ENCODE results near the gene YPEL2.

YPEL2 gene

DNA sequence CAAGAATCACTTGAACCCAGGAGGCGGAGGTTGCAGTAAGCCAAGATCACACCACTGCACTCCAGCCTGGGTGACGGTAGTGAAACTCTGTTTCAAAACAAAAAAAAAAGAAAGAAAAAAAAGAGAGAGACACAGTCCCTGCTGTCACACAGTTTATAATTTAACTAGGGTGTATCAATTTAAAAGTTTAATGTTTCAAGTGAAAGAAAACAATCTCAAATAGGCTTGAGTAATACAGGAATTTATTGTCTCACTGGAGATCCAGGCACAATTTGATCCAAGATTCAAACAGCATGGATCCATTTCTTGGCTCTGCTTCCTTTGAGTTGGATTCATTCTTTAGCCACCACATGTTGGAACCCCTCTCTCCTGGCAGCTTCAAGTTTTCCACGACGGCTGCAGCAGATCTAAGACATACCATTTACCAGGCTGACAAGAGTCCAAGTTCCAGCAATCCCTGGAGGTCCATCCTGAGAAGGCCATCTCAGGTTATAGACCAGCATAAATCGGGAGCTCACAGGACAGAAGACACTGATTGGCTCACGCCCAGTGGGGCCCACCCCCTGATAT, 97.5 kb downstream of the YPEL2 start:
- DNase-seq (ENCODE audit: low read depth, low spot score) = no peak
- TF ChIP-seq CTCF (IDR thresholded peaks at IDR 0.05; ENCODE audit: insufficient read depth, low read length, missing control alignments) = no peak
- H3K4me3 ChIP-seq (ENCODE audit: low read depth, low read length) = no peak overlapping the region
- CTCF ChIA-PET = interaction anchor here (1.4 to 12.8 kb wide), 3 partner anchors 12 to 118 kb away, joined by 8 to 149 read pairs (median 20); no protein-coding TSS in a partner anchor
- POLR2A ChIA-PET = no interaction called here

DNA sequence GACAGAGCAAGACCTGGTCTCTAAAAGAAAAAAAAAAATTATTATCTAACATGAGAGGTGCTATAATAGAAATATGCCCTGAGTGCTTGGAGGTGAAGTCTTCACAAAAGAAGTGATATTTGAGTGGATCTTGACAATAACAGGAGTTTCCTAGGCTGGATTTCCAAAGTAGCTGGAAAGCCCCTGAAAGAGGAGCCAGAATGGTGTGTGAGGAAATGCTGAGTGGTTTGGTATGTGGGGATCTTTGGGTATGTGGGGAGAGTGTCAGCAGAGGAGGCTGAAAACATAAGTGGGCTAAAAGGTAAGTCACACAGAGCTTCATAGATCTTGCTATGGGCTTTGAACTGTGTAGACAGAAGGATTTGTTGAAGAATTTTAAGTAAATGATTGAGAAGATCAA, 100.1 kb downstream of the YPEL2 start:
- H3K4me3 ChIP-seq (ENCODE audit: low read depth, low read length) = no peak overlapping the region
- no peak for DNase-seq (ENCODE audit: low read depth, low spot score)
- CTCF ChIA-PET = interaction anchor here (1.9 to 20.3 kb wide), 3 partner anchors 9 to 117 kb away, joined by 10 to 403 read pairs (median 149); no protein-coding TSS in a partner anchor
- POLR2A ChIA-PET = no interaction called here
- TF ChIP-seq CTCF (IDR thresholded peaks at IDR 0.05; ENCODE audit: insufficient read depth, low read length, missing control alignments) = no peak

DNA sequence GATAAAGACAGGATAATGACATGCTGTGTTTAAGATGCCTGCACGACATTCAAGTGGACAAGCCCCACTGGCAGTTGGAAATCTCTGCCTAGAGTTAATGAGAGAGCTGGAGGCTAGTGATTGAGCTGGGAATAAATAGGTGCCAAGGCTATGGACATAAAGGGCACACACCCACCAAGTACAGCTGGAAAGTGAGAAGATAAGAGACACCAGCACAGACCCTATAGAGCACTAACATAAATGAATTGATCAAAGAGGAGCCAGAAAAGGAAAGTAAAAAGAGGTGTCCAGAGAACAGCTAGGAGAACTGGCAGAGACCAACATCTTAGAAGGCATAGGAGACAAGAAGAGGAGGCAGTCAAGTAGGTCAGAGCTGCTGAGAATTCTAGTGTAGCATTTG, 101.2 kb downstream of the YPEL2 start:
- no peak for TF ChIP-seq CTCF (IDR thresholded peaks at IDR 0.05; ENCODE audit: insufficient read depth, low read length, missing control alignments)
- CTCF ChIA-PET = interaction anchor here (1.9 to 20.3 kb wide), 3 partner anchors 8 to 118 kb away, joined by 10 to 403 read pairs (median 149); no protein-coding TSS in a partner anchor
- no peak overlapping the region for H3K4me3 ChIP-seq (ENCODE audit: low read depth, low read length)
- no peak for DNase-seq (ENCODE audit: low read depth, low spot score)
- POLR2A ChIA-PET = no interaction called here

DNA sequence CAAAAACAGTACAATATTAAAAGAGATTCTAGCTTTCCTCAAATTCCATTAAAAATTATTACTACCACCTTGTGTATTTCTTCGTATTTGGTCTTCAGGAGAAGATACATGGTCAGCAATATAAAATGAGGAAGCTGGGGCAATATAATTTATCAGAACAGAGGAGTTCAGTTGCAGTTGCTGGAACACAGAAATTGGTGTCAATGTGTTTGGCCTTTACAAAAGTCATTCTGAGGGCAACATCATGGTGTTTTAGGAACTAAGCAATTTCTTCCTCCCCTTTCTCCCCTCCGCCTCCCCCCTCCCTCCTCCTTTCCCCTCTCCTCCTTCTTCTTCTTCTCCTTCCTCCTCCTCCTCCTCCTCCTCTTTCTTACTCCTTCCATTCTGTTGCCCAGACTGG, 102.1 kb downstream of the YPEL2 start:
- ChIA-PET POLR2A (no interaction called here), CTCF (interaction anchor here (1.7 to 20.3 kb wide), 4 partner anchors 7 to 119 kb away, joined by 7 to 403 read pairs (median 86); partner anchors contain the start of gene YPEL2)
- DNase-seq (ENCODE audit: low read depth, low spot score) = no peak
- no peak for TF ChIP-seq CTCF (IDR thresholded peaks at IDR 0.05; ENCODE audit: insufficient read depth, low read length, missing control alignments)
- no peak overlapping the region for H3K4me3 ChIP-seq (ENCODE audit: low read depth, low read length)

DNA sequence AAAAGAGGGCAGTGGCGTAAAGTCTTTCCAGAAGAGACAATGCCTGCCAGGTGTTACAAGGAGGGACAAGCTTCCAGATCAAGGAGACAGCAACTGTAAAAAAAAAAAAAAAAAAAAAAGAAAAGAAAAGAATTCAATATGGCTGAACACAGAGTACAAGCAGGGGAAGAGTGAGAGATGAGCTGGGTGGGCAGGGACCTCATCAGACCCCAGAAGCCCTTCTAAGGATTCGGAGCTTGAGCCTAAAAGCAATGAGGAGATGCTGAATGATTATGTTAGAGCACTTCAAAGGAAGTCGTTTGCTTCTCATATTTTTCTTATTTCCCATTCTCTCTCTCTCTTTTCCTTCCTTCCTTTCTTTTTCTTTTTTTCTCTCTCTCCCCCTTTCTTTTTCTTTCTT, 103.0 kb downstream of the YPEL2 start:
- H3K4me3 ChIP-seq (ENCODE audit: low read depth, low read length) = no peak overlapping the region
- no peak for TF ChIP-seq CTCF (IDR thresholded peaks at IDR 0.05; ENCODE audit: insufficient read depth, low read length, missing control alignments)
- POLR2A ChIA-PET = no interaction called here
- DNase-seq (ENCODE audit: low read depth, low spot score) = no peak
- CTCF ChIA-PET = interaction anchor here (0.8 to 20.3 kb wide), 4 partner anchors 9 to 120 kb away, joined by 3 to 403 read pairs (median 14); partner anchors contain the start of gene YPEL2

GRCh38 chr17:59435238-59435637, 103.8 kb downstream of the YPEL2 start:
- TF ChIP-seq CTCF (IDR thresholded peaks at IDR 0.05; ENCODE audit: insufficient read depth, low read length, missing control alignments) = no peak
- ChIA-PET CTCF (interaction anchor here (0.8 to 20.3 kb wide), 3 partner anchors 19 to 120 kb away, joined by 3 to 403 read pairs (median 22); partner anchors contain the start of gene YPEL2), POLR2A (no interaction called here)
- H3K4me3 ChIP-seq (ENCODE audit: low read depth, low read length) = no peak overlapping the region
- no peak for DNase-seq (ENCODE audit: low read depth, low spot score)
